ENCODE measurements around the gene RPTOR. TPM values are rescaled to one million over a fixed set of nuclear protein-coding genes. Genes with fewer than 3 reads are reported as not detected.

The RPTOR gene
- total and polyA plus RNA-seq, 4 donors, result 12.4 to 46.1 (median 29.7) TPM

DNA sequence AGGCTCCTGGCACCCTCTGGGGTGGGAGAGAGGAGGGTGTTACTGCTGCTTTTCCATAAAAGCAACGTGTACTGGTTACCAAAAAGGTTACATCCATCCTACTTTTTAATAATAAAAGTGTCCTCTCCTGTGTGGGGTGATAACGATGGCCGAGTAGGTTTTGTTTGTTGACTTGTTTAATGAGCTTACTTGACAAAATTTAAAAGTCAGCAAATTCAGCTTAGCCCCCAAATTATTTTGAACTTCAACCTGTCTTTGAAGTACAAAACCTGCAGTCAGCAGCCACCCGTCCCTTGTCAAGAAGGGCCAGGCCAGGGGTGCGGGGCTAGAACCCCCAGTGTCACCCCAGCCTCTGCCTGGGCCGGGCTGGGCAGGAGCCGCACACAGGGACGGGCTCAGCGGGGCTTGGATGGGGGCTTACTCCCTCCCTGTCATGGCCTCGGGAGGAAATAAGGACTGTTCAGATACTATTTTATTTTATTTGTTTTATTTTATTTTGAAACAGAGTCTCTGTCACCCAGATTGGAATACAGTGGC, 343.1 kb downstream of the RPTOR start:
- Histone ChIP-seq H3K9ac (ENCODE audit: insufficient read depth in 1 of 2, low read length in 2 of 2) (no peak overlapping the region), H3K27me3 (ENCODE audit: control insufficient read depth in 3 of 3, insufficient read depth in 3 of 3, low read length in 2 of 3) (no peaks in the 10 kb centered on the region), H3K27ac (ENCODE audit: low read depth in 1 of 2, low read length in 1 of 2) (no peak overlapping the region), H3K36me3 (ENCODE audit: control insufficient read depth in 4 of 4, insufficient read depth in 4 of 4, low read length in 4 of 4) (peaks cover 2 to 43% (median 12%) of the 10 kb centered on the region in 4 donors), H3K4me3 (no peak overlapping the region), H3K9me3 (ENCODE audit: control insufficient read depth in 4 of 4, insufficient read depth in 3 of 4, low read length in 3 of 4) (peaks cover 0 to 3% (median 0%) of the 10 kb centered on the region in 4 donors), H3K4me1 (ENCODE audit: control insufficient read depth in 5 of 5, insufficient read depth in 5 of 5, low read length in 5 of 5) (peaks cover 0 to 23% (median 2%) of the 10 kb centered on the region in 5 donors)
- DNase-seq (no peak), ATAC-seq (ENCODE audit: insufficient read depth, low FRiP score) (no peak)
- TF ChIP-seq, protein P1, sequence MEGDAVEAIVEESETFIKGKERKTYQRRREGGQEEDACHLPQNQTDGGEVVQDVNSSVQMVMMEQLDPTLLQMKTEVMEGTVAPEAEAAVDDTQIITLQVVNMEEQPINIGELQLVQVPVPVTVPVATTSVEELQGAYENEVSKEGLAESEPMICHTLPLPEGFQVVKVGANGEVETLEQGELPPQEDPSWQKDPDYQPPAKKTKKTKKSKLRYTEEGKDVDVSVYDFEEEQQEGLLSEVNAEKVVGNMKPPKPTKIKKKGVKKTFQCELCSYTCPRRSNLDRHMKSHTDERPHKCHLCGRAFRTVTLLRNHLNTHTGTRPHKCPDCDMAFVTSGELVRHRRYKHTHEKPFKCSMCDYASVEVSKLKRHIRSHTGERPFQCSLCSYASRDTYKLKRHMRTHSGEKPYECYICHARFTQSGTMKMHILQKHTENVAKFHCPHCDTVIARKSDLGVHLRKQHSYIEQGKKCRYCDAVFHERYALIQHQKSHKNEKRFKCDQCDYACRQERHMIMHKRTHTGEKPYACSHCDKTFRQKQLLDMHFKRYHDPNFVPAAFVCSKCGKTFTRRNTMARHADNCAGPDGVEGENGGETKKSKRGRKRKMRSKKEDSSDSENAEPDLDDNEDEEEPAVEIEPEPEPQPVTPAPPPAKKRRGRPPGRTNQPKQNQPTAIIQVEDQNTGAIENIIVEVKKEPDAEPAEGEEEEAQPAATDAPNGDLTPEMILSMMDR (IDR thresholded peaks at IDR 0.05; ENCODE audit: control extremely low read depth, extremely low read depth), result no peak
- WGBS, 2 donors, result 91 to 95% methylated on average over 10 of the region's 10 CpGs

DNA sequence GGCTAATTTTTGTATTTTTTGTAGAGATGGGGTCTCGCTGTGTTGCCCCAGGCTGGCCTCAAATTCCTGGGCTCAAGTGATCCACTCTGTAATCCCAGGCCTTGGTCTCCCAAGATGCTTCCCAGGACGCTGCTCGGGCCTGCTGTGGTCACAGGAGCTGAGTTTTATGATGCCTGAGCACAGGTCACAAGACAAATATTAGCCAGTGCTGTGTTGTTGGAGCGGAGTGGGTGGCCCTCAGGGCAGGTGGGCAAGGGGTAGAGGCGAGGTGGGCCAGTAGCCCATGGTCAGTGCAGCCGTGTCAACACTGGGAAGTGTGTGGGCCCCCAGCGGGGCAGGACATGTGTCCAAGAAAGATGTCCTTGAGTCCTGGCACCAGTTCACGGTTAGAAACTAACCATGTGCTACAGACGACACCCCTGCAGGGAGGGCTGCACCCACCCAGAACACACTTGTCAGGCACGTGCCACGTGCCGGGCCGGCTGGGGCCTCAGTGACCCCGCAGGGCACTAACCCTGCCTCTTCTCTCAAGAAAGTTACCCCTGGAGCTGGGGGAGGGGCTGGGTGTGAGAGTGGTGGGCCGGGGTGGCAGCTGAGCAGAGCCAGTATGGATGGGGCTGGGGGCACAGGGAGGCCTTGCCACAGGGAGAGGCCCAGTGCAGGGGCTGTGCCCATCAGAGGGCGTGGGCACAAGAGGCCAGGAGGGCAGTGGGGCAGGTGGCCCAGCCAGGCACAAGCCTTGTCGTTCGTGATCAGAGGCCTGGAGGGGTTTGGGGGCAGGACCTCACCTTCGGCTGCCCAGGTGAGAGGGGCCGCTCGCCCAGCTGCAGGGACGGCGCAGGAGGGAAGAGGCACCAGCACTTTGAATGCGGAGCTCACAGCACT, 343.9 kb downstream of the RPTOR start:
- TF ChIP-seq, protein P1 (IDR thresholded peaks at IDR 0.05; ENCODE audit: control extremely low read depth, extremely low read depth), result no peak
- Histone ChIP-seq H3K4me3 (no peak overlapping the region), H3K4me1 (ENCODE audit: control insufficient read depth in 5 of 5, insufficient read depth in 5 of 5, low read length in 5 of 5) (peaks cover 0 to 23% (median 2%) of the 10 kb centered on the region in 5 donors), H3K9ac (ENCODE audit: insufficient read depth in 1 of 2, low read length in 2 of 2) (no peak overlapping the region), H3K36me3 (ENCODE audit: control insufficient read depth in 4 of 4, insufficient read depth in 4 of 4, low read length in 4 of 4) (peaks cover 7 to 44% (median 15%) of the 10 kb centered on the region in 4 donors), H3K27me3 (ENCODE audit: control insufficient read depth in 3 of 3, insufficient read depth in 3 of 3, low read length in 2 of 3) (no peaks in the 10 kb centered on the region), H3K9me3 (ENCODE audit: control insufficient read depth in 4 of 4, insufficient read depth in 3 of 4, low read length in 3 of 4) (peaks cover 0 to 3% (median 0%) of the 10 kb centered on the region in 4 donors), H3K27ac (ENCODE audit: low read depth in 1 of 2, low read length in 1 of 2) (no peak overlapping the region)
- no peak for DNase-seq
- no peak for ATAC-seq (ENCODE audit: insufficient read depth, low FRiP score)
- 96 to 98% methylated on average over 24 of the region's 24 CpGs for WGBS, 2 donors

DNA sequence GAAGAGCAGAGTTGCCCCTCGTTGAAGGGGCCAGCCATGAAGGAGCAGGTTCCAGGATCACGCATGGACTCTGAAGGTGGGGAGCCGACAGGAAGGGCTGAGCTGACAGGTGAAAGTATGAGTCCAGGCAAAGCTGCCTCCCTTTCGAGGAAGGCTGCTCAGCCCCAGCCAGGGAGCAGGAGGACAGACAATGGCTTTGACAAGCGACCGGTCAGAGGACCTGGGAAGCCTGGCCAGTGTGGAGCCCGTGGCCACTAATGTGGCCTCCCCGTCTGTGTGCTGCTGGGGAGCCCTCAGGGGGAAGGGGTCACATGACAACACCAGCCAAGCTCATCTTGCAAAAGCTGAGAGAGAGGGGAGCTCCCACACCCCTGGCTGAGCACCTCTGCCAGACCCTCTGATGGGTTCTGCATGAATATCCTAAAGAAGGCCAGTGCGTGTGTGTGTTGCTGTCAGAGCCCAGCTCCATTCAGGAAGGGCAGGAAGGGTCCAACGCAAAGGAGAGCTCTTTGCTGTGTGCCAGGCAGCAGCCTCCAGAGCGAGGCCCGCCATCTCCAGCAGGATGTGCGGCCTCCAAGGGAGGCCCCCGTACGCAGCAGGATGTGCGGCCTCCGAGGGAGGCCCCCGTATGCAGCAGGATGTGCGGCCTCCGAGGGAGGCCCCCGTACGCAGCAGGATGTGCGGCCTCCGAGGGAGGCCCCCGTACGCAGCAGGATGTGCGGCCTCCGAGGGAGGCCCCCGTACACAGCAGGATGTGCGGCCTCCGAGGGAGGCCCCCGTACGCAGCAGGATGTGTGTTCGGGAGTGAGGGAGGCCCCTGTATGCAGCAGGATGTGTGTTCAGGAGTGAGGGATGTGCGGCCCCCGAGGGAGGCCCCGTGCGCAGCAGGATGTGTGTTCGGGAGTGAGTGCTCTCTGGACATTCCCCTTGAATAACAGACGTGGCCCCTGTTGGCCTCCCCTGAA, 344.9 kb downstream of the RPTOR start:
- TF ChIP-seq, protein P1 (IDR thresholded peaks at IDR 0.05; ENCODE audit: control extremely low read depth, extremely low read depth), result no peak
- no peak for DNase-seq
- WGBS, 2 donors, result 72 to 79% methylated on average over 28 to 40 of the region's 40 CpGs
- no peak overlapping the region for H3K9ac ChIP-seq (ENCODE audit: insufficient read depth in 1 of 2, low read length in 2 of 2)
- peaks cover 5 to 41% (median 18%) of the 10 kb centered on the region in 4 donors for H3K36me3 ChIP-seq (ENCODE audit: control insufficient read depth in 4 of 4, insufficient read depth in 4 of 4, low read length in 4 of 4)
- ATAC-seq (ENCODE audit: insufficient read depth, low FRiP score), result no peak
- H3K4me3 ChIP-seq, result no peak overlapping the region
- H3K27me3 ChIP-seq (ENCODE audit: control insufficient read depth in 3 of 3, insufficient read depth in 3 of 3, low read length in 2 of 3), result no peaks in the 10 kb centered on the region
- peaks cover 0 to 3% (median 0%) of the 10 kb centered on the region in 4 donors for H3K9me3 ChIP-seq (ENCODE audit: control insufficient read depth in 4 of 4, insufficient read depth in 3 of 4, low read length in 3 of 4)
- H3K4me1 ChIP-seq (ENCODE audit: control insufficient read depth in 5 of 5, insufficient read depth in 5 of 5, low read length in 5 of 5), result peaks cover 0 to 23% (median 2%) of the 10 kb centered on the region in 5 donors
- H3K27ac ChIP-seq (ENCODE audit: low read depth in 1 of 2, low read length in 1 of 2), result no peak overlapping the region

All from lung (tissue), 12 donors.